Stimulated activated CD4-positive, alpha-beta T cell treated with anti-CD3 and anti-CD28 coated beads, Interleukin-4, amount 100 ng/mL, for 24 hours (primary cell): Measurements from ENCODE around the gene TMBIM1.
"Not testable (repeated sequence)": the region's sequence is repeated elsewhere in the genome, so short reads cannot be mapped to it uniquely, and the experiment has no call there.

Experiments
- DNase-seq: peaks from one replicate; pipeline ENCODE4 v3.0.0-alpha.2; 2020

TMBIM1 gene

DNA sequence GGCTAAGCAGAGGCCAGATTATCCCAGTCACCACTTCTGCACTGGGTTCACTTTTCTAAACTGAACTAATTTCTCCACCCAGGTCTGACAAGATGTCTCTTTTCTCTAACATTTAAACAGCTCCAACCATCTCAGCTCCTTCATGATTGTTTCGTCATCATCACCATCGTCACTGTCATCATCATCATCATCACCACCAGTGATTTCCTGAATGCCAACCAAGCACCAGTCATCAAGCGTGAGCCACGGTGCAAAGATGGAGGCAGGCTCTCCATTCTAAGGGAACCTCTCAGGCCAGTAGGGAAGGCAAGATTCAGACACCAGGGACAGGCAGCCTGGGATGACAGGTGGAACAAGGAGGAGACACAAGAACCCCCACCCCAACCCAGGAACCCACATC lies 25.5 kb upstream of the TMBIM1 start:
- no peak for DNase-seq

DNA sequence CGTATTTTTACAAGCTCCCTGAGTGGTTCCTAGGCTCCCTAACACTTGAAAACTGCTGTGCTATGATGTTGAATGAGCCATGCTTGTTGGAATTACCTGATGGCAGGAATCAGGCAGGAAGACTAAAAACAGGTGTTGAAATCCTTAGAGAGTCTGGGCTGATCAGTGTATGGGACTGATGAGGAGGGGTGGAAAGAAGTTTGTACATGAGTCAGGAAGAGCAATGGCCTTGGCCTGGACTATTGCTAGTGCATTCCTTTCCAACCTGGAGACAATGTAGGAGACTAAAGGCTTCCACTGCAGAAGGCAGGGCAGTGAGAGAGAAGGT lies 25.0 kb upstream of the TMBIM1 start:
- no peak for DNase-seq

DNA sequence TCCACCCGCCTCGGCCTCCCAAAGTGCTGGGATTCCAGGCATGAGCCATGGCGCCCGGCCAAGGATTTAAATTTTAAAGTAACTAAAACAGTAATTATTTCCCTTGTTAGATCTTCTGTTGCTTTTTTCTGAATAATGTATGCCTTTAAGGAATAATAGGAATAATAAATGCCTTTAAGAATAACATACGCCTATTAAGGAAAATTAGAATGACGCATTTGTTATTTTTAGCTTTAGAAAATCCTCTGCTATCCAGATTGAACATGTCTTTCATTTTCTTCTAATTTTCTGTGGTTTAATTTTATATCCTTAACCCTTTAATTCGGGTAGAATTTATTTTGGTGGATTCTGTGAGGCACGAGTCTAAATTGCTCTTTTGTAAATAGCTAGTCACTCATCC lies 23.1 kb upstream of the TMBIM1 start:
- DNase-seq: no peak

DNA sequence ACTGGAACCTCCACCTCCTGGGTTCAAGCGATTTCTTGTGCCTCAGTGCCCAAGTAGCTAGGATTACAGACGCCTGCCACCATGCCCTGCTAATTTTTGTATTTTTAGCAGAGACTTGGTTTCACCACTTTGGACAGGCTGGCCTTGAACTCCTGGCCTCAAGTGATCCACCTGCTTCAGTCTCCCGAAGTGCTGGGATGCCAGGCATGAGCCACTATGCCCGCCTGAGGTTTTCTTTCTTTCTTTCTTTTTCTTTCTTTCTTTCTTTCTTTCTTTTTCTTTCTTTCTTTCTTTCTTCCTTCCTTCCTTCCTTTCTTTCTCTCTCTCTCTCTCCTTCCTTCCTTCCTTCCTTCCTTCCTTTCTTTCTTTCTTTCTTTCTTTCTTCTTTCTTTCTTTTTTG lies 22.5 kb upstream of the TMBIM1 start:
- DNase-seq: not testable (repeated sequence)

DNA sequence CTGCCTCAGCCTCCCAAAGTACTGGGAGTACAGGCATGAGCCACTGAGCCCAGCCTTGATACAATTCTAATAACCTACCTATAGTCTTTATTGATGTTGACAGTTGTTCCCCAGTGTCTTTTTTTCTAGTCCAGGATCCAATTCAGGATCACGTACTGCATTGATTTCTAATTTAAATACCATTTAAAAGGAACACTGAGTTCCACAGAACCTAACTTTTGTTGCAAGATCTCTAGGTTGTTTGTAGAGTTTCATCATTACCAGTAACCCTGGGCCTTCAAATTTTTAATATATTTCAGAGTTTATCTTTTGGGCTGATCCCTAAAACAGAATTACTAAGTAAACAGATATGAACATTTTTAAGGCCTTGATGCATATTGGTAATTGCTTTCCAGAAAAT lies 21.1 kb upstream of the TMBIM1 start:
- DNase-seq: no peak

DNA sequence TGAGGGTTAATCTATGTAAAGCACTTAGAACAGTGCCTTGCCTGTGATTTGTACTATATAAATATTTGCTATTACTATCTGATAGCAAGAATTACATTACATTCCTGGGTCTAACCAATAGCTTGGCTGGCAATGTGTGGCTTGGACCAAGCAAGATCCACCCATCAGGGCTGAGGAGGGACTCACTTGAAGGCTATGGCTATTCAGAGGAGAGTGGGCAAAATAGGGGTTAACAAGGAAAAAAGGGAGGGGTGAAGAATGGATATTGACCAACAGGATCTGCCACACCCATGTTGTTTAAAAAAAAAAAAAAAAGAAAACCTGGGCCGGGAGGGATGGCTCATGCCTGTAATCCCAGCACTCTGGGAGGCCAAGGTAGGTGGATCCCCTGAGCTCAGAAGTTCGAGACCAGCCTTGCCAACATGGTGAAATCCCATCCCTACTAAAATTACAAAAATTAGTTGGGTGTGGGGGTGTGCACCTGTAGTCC lies 20.0 kb upstream of the TMBIM1 start:
- no peak for DNase-seq

DNA sequence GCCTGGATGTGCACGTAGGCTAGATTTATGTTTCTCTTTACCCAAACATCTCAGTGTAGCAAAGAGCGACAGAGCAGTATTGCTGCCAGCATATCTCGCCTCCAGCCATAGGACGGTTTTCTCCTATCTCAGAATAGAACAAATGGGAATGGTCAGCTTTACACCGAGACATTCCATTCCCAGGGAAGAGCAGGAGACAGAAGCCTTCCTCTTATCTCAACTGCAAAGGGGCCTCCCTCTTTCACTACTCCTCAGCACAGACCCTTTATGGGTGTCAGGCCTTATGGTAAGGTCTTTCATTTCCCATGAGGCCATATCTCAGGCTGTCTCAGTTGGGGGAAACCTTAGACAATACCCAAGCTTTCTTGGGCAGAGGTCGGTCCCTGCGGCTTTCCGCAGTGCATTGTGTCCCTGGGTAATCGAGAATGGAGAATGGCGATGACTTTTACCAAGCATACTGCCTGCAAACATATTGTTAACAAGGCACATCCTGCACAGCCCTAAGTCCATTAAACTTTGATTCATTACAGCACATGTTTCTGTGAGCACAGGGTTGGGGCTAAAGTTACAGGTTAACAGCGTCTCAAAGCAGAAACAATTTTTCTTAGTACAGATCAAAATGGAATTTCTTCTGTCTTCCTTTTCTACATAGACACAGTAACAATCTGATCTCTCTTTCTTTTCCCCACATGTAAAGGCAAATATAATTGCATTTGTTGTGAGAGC lies 19.4 kb upstream of the TMBIM1 start:
- not testable (repeated sequence) for DNase-seq

DNA sequence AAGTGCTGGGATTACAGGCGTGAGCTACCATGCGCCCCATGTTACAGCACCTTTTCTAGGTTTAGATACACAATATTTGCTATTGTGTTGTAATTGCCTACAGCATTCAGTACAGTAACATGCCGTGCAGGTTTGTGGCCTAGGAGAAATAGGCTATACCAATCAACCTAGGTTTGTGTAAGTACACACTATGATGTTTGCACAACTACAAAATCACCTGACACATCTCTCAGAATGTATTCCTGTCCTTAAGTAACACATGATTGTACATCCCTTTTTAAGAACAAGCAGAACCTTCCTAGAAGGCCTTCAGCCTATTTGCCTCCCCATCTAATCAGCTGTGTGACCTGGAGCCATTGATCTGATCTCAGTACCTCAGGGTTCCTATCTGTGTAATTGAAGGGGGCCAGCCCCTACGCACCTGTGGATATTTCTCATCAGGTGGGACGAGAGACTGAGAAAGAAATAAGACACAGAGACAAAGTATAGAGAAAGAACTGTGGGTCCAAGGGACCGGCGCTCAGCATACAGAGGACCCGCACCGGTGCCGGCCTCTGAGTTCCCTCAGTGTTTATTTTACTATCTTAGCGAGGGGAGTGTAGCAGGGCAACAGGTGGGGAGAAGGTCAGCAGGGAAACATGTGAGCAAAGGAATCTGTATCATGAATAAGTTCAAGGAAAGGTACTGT lies 18.7 kb upstream of the TMBIM1 start:
- DNase-seq: no peak

DNA sequence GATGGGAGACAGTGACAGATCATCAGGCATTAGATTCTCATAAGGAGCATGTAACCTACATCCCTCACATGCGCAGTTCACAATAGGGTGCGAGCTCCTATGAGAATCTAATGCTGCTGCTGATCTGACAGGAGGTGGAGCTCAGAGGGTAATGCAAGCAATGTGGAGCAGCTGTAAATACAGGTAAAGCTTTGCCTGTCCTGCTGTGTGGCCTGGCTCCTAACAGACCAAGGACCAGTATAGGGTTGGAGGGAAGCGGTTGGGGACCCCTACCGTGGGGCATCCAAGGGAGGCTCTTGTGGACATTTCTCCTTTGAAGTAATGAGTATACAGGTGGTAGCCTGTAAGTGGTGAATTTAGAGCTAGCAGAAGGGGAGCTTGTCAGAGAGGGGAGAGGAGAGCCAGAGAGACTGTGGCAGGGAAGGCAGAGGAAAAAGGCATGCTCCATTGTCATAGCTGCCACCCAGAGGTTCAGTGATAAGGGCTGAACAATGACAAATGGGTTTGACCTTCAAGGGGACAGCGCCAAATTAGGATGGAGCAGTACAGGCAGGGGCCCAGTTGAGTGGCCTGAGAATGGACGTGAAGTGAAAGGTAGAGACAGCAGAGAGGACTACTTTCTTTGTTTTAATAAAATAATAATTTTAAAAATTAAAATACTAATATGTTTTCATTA lies 15.2 kb upstream of the TMBIM1 start:
- no peak for DNase-seq

DNA sequence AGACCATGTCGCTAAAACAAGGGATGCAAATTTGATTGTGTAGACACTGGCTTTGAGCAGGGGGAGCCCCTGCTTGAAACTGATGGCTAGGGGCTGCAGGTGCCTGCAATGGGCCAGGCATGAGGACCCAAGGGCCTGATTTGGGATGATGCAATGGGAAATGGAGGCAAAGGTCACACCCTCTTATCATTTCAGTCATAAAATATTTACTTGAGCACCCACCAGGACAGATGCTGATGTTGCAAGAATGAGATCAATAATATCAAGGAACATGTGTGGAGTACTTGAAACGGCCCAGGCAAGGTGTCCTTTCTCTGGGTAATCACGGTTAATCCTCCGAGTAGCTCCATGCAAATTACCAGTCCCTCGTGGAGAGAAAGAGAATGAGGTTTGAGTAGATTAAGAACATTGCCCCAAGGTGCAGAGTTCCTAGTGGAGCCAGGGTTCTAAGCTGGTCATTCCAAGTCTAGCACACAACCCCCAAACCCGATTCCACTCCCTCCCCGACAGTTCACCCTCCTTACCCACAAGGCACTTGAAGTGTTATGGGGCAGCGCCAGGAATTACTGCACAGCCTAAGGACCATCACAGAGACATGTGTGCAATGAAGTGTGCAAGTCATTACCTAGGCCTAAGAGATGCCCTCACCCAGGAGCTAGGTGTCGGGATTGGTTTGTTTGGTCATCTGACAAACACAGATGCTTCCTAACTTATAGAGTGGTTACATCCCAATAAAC lies 14.0 kb upstream of the TMBIM1 start:
- no peak for DNase-seq

DNA sequence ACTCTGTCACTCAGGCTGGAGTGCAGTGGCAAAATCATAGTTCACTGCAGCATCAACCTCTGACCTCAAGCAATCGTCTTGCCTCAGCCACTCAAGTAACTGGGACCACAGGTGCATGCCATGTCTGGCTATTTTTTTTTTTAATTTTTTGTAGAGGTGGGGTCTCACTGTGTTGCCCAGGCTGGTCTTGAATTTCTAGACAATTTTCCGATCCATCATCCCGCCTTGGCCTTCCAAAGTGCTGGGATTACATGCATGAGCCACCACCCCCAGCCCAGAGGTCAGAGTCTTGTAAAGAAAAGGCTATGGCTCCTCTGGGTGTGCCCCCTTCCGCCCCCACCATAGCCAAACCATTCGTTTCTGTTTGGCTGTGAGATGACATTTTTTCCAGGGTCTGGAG lies 13.1 kb upstream of the TMBIM1 start:
- no peak for DNase-seq

DNA sequence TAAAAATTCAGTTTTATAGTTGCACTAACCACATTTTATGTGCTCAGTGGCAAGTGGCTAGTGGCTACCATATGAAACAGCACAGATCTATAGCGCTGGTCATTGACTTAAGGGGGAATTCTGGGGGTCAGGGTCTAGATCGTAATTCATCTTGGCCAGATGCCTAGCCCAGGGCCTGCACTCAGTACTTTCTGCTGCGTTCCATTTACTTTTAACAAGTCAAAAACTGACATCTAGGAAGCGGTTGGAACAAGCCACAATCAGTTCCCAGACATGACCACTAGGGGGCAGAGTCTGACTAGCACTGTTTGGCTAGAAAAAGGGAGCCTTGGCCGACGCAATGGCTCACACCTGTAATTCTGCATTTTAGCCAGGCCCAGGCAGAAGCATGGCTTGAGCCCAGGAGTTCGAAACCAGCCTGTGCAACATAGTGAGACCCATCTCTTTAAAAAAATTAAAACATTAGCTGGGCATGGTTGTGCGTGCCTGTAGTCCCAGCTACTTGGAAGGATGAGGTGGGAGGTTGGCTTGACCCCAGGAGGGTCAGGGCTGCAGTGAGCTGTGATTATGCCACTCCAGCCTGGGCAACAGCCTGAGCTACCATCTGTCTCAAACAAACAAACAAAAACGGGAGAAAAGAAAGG lies 9.0 kb upstream of the TMBIM1 start:
- peak; percentile 91 for DNase-seq

DNA sequence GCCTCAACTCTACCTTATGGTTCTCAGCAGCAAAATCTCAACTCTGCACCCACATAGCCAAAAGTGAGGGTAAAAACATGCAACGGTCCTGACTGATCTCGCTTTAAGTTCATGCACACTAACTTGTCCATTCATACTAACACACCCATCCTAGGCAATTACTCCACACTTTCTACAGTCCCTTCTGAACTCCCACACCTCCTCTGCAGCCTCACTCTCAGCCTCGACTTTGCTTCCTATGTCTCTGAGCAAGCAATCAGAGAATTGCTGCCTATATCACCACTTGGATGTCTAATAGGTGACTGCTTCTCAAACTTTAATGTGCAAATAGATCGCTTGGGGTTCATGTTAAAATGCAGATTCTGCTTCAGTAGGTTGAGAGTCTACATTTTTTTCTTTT lies 7.8 kb upstream of the TMBIM1 start:
- no peak for DNase-seq

DNA sequence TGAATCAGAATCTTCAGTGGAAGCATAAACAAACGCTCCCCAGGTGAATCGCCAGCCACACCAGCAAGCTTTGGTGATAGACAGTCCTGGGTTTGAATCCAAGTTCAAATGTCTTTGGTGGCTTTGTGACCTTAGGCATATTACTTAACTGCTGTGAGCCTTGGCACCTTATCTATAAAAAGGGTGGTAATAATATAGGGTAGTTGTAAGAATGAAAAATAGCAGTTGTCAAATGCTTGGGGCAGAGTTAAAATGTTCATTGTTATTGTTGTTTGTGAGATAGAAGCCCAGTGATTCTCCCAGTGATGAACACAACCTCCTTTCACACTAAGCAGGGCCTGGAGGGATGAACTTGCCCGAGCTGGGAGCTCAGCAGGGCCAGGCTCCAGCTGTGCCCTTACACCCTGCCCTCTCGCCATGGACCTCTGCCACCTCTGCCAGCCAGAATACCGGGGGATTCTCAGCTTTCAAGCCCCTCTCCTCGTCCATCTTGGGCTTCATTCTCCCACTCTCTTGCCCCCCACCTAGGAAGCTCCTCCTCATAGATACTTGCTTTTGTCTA lies 6.1 kb upstream of the TMBIM1 start:
- DNase-seq: no peak

DNA sequence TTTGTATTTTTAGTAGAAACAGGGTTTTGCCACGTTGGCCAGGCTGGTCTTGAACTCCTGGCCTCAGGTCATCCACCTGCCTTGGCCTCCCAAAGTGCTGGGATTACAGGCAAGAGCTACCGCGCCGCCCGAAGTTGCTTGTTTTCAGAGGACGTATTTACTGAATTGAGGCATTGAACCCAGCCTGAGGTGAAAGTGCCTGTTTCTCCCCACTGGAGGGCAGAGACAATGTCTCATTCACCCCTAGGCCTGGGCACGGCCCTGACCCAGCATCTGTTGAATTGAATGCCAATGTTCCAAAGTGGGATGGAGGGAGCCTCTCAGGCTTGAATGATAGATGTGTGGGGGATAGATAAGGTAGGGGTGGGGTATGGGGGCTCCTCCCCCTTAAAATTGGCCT lies 4.5 kb upstream of the TMBIM1 start:
- DNase-seq: no peak

DNA sequence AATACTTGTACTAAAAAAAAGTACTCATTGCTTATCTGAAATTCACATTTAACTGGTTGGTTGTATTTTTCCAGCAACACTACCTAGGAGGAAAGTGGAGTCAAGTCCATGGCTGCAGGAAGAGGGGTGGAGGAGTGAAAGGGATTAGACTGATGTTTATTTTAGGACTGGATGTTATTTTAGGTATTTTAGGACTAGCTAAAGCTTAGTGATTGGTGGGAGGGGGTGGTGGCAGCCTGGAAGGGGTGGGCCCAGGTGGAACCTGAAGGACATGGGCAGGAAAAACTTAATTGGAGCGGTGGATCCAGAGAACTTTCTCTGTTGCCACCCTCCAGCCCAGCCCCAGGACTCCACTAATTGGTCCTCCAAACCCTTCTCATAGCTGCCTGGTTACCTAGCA lies 3.9 kb upstream of the TMBIM1 start:
- DNase-seq: no peak

DNA sequence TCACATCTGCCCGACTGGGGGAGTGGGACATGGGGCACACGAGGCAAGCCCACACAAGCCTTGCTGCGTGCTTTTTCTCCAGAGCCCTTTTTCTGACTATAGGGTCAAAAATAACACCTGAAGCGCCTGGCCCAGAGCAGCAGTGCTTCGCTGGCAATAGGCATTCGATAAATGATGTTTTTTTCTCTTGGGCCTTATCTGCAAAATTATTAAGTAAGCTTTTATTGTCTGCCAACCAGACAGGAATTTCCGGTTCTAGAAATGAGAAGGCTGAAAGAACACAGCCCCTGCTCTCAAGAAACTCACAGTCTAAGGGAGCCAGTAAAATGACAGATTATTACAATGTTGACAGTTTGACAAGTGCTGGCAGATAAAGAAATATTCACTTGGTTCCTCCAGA lies 2.7 kb upstream of the TMBIM1 start:
- no peak for DNase-seq

DNA sequence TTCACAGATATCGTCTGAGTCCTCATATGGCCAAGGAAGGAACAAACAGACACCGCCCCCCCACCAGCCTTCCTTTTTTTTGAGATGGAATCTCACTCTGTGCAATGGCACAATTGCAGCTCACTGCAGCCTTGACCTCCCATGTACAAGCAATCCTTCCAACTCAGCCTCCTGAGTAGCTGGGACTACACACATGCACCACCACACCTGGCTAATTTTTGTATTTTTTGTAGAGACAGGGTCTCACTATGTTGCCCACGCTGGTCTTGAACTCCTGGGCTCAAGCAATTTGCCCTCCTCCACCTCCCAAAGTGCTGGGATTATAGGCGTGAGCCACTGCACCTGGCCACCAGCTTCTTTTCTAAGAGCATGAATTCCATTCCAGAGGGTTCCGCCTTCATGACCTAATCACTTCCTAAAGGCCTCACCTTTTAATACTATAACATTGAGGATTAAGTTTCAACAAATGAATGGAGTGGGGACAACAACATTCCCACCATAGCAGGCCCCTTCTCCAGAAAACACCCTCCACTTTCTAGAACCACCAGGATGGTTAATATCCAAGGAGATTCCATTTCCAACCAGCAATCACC lies 2.2 kb upstream of the TMBIM1 start:
- no peak for DNase-seq

DNA sequence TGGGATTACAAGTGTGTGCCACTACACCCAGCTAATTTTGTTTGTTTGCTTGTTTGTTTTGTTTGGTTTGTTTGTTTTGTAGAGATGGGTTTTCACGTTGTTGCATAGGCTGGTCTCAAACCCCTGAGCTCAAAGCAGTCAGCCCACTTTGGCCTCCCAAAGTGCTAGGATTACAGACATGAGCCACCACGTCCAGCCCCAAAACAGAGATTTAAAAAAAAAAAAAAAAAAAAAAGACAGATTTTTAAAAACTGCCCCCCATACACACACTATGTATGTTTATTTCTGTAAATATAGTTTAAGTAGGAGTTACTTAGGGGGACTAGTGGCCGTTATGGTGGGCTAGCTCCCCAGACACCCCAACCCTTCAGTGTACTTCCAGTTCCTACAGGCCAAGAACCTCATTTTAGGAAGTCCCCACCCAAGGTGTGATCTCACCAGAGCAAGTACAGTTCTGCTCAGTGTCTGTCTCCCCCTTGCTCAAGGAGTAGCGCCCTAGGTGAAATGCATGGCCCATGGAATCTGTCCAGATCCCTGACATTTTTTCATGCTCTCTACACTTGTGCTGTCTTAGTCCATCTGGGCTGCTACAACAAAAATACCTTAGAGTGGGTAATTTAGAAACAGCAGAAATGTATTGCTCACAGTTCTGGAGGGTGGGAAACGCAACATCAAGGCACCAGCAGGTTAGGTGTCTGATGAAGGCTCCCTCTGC lies 1.6 kb upstream of the TMBIM1 start:
- no peak for DNase-seq

DNA sequence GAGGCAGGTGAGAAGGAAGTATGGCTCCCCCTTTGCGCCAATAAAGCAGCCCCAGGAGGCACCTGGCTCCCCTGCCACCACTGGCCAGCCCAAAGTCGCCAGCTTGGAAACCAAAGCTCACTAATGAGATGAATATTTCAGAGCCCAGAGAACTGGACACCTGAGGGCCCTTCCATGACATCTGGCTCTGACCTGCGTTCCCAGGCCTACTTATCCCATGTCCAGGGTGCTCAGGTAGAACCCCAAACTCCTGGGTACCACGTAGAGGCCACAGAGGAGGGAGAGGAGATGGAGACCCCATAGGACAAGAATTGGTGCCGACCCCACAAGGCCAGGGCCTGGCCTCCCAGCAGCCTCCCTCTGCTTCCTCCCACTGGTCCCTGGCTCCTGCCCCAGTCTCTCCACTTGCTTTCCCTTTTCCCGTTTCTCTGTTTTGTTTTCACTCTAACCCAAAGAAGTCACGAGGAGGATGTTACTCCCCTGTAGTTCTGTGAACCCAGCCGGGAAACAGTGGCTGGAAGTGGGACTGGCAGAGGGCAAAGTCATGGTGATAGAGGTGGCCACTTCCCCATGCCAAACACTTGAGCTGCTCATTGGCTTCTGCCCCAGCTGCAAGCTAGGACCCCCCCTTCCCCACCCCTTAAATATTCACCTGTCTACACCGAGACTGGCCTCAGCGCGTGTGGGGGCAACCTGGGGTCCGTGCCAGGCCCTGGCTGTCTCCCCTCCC lies 820 bp downstream of the TMBIM1 start:
- no peak for DNase-seq
